IPS DF 19.7 (cell line): ENCODE data around the gene CCL7.
"Not testable (repeated sequence)": the region's sequence is repeated elsewhere in the genome, so short reads cannot be mapped to it uniquely, and the experiment has no call there.

Experiments
- DNase-seq: peaks from one replicate; pipeline ENCODE4 v3.0.0-alpha.2; 2013; ENCODE audit warnings: low read depth, low spot score

The CCL7 gene

GRCh38 chr17:34269969-34270368, at the start of gene CCL7:
CCL7 (plus strand) TSS chr17:34270221; CDS start chr17:34270291, 70 bp downstream.
- no peak for DNase-seq

- no peak for DNase-seq
Observed at GRCh38 chr17:34220752-34221395, 49.1 kb upstream of the CCL7 start.

- DNase-seq, result no peak
Observed at GRCh38 chr17:34221411-34221810, 48.6 kb upstream of the CCL7 start.

- DNase-seq, result no peak
Observed at GRCh38 chr17:34222722-34223497, 47.1 kb upstream of the CCL7 start.

- no peak for DNase-seq
Observed at GRCh38 chr17:34225046-34225445, 45.0 kb upstream of the CCL7 start.

- no peak for DNase-seq
Observed at GRCh38 chr17:34226011-34226743, 43.8 kb upstream of the CCL7 start.

GRCh38 chr17:34226744-34227034, 43.3 kb upstream of the CCL7 start:
- no peak for DNase-seq

GRCh38 chr17:34227293-34227692, 42.7 kb upstream of the CCL7 start:
- DNase-seq, result not testable (repeated sequence)

- DNase-seq, result no peak
Observed at GRCh38 chr17:34227707-34228106, 42.3 kb upstream of the CCL7 start.

GRCh38 chr17:34228781-34229180, 41.2 kb upstream of the CCL7 start:
- no peak for DNase-seq

GRCh38 chr17:34230342-34230741, 39.7 kb upstream of the CCL7 start:
- no peak for DNase-seq

GRCh38 chr17:34234616-34235015, 35.4 kb upstream of the CCL7 start:
- DNase-seq, result no peak

GRCh38 chr17:34235389-34236028, 34.5 kb upstream of the CCL7 start:
- no peak for DNase-seq

GRCh38 chr17:34236281-34236892, 33.6 kb upstream of the CCL7 start:
- no peak for DNase-seq

- DNase-seq, result no peak
Observed at GRCh38 chr17:34237458-34237857, 32.6 kb upstream of the CCL7 start.

GRCh38 chr17:34241062-34241461, 29.0 kb upstream of the CCL7 start:
- DNase-seq, result no peak

- DNase-seq, result no peak
Observed at GRCh38 chr17:34242587-34243363, 27.2 kb upstream of the CCL7 start.

- no peak for DNase-seq
Observed at GRCh38 chr17:34243364-34244320, 26.4 kb upstream of the CCL7 start.

- DNase-seq, result no peak
Observed at GRCh38 chr17:34245351-34245905, 24.6 kb upstream of the CCL7 start.

- DNase-seq, result no peak
Observed at GRCh38 chr17:34246446-34246845, 23.6 kb upstream of the CCL7 start.
